Measurements from ENCODE around the gene CTAG1B.
"Not testable (repeated sequence)": the region's sequence is repeated elsewhere in the genome, so short reads cannot be mapped to it uniquely, and the experiment has no call there.

Gene CTAG1B

GRCh38 chrX:154584585-154585183 lies 34.4 kb downstream of the CTAG1B start, which contains the start of gene CTAG1A:
CTAG1A (plus strand) TSS chrX:154585133; CDS start chrX:154585207, 74 bp downstream.
- H3K9me3 ChIP-seq (ENCODE audit: control insufficient read depth, insufficient read depth, low read depth, low read length); H3K4me3 ChIP-seq (ENCODE audit: low read depth, low read length); POLR2A ChIA-PET; H3K27ac ChIP-seq (ENCODE audit: extremely low read depth, low read depth, low read length); H3K4me1 ChIP-seq (ENCODE audit: control insufficient read depth, insufficient read depth, low read length); H3K36me3 ChIP-seq (ENCODE audit: control insufficient read depth in 2 of 2, insufficient read depth in 1 of 2, low read length in 2 of 2); CTCF ChIA-PET: not testable (repeated sequence)

GRCh38 chrX:154582994-154583393 lies 36.1 kb downstream of the CTAG1B start:
- H3K4me1 ChIP-seq (ENCODE audit: control insufficient read depth, insufficient read depth, low read length); POLR2A ChIA-PET; H3K27ac ChIP-seq (ENCODE audit: extremely low read depth, low read depth, low read length); H3K9me3 ChIP-seq (ENCODE audit: control insufficient read depth, insufficient read depth, low read depth, low read length); H3K4me3 ChIP-seq (ENCODE audit: low read depth, low read length); CTCF ChIA-PET; H3K36me3 ChIP-seq (ENCODE audit: control insufficient read depth in 2 of 2, insufficient read depth in 1 of 2, low read length in 2 of 2): not testable (repeated sequence)

- H3K36me3 ChIP-seq (ENCODE audit: control insufficient read depth in 2 of 2, insufficient read depth in 1 of 2, low read length in 2 of 2); CTCF ChIA-PET; H3K27ac ChIP-seq (ENCODE audit: extremely low read depth, low read depth, low read length); H3K4me3 ChIP-seq (ENCODE audit: low read depth, low read length); POLR2A ChIA-PET; H3K4me1 ChIP-seq (ENCODE audit: control insufficient read depth, insufficient read depth, low read length); H3K9me3 ChIP-seq (ENCODE audit: control insufficient read depth, insufficient read depth, low read depth, low read length): not testable (repeated sequence)
Observed at GRCh38 chrX:154575076-154575475, 44.0 kb downstream of the CTAG1B start.

- H3K4me3 ChIP-seq (ENCODE audit: low read depth, low read length): not testable (repeated sequence)
Observed at GRCh38 chrX:154573061-154573460, 46.0 kb downstream of the CTAG1B start.

GRCh38 chrX:154570361-154570760 lies 48.7 kb downstream of the CTAG1B start:
- POLR2A ChIA-PET; H3K27ac ChIP-seq (ENCODE audit: extremely low read depth, low read depth, low read length); H3K4me3 ChIP-seq (ENCODE audit: low read depth, low read length); H3K36me3 ChIP-seq (ENCODE audit: control insufficient read depth in 2 of 2, insufficient read depth in 1 of 2, low read length in 2 of 2); CTCF ChIA-PET; H3K9me3 ChIP-seq (ENCODE audit: control insufficient read depth, insufficient read depth, low read depth, low read length); H3K4me1 ChIP-seq (ENCODE audit: control insufficient read depth, insufficient read depth, low read length): not testable (repeated sequence)

More at GRCh38 chrX:154573061-154573460, 46.0 kb downstream of the CTAG1B start:
- H3K27ac ChIP-seq (ENCODE audit: extremely low read depth, low read depth, low read length); CTCF ChIA-PET; H3K9me3 ChIP-seq (ENCODE audit: control insufficient read depth, insufficient read depth, low read depth, low read length); H3K36me3 ChIP-seq (ENCODE audit: control insufficient read depth in 2 of 2, insufficient read depth in 1 of 2, low read length in 2 of 2); POLR2A ChIA-PET; H3K4me1 ChIP-seq (ENCODE audit: control insufficient read depth, insufficient read depth, low read length): not testable (repeated sequence)

All from HEK293 (cell line).